ENCODE measurements around the gene MICALL1.
"Not testable (repeated sequence)": the region's sequence is repeated elsewhere in the genome, so short reads cannot be mapped to it uniquely, and the experiment has no call there.

GRCh38 chr22:37944423-37944822, 38.3 kb downstream of the MICALL1 start:
- TF ChIP-seq, protein P1, sequence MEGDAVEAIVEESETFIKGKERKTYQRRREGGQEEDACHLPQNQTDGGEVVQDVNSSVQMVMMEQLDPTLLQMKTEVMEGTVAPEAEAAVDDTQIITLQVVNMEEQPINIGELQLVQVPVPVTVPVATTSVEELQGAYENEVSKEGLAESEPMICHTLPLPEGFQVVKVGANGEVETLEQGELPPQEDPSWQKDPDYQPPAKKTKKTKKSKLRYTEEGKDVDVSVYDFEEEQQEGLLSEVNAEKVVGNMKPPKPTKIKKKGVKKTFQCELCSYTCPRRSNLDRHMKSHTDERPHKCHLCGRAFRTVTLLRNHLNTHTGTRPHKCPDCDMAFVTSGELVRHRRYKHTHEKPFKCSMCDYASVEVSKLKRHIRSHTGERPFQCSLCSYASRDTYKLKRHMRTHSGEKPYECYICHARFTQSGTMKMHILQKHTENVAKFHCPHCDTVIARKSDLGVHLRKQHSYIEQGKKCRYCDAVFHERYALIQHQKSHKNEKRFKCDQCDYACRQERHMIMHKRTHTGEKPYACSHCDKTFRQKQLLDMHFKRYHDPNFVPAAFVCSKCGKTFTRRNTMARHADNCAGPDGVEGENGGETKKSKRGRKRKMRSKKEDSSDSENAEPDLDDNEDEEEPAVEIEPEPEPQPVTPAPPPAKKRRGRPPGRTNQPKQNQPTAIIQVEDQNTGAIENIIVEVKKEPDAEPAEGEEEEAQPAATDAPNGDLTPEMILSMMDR (IDR thresholded peaks at IDR 0.05), result not testable (repeated sequence)
- TF ChIP-seq POLR2A (IDR thresholded peaks at IDR 0.05), result not testable (repeated sequence)
